ENCODE data around the gene SMARCAL1.

DNA sequence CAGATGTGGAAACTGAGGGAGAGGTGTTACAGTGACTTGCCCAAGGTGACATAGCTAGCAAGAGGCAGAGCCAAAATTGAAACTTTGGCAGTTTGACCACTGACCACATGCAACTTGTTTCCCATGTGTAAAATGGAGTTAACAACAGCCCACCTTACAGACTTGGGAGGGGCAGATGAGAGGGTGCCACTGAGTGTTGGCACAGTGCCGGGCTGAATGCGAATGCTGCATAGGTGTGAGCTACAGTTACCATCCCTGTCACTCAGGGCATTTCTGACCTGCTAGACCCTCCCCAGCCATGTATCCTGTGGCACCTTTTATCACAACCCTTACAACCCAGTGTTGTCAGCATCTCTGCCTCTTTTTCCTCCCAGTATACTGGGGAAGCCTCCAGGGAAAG, 10.8 kb downstream of the SMARCAL1 start:
- TF ChIP-seq POLR2A (IDR thresholded peaks at IDR 0.05; ENCODE audit: low read depth) (no peak), EP300 (IDR thresholded peaks at IDR 0.05) (no peak)
- TF ChIP-seq, protein P1, sequence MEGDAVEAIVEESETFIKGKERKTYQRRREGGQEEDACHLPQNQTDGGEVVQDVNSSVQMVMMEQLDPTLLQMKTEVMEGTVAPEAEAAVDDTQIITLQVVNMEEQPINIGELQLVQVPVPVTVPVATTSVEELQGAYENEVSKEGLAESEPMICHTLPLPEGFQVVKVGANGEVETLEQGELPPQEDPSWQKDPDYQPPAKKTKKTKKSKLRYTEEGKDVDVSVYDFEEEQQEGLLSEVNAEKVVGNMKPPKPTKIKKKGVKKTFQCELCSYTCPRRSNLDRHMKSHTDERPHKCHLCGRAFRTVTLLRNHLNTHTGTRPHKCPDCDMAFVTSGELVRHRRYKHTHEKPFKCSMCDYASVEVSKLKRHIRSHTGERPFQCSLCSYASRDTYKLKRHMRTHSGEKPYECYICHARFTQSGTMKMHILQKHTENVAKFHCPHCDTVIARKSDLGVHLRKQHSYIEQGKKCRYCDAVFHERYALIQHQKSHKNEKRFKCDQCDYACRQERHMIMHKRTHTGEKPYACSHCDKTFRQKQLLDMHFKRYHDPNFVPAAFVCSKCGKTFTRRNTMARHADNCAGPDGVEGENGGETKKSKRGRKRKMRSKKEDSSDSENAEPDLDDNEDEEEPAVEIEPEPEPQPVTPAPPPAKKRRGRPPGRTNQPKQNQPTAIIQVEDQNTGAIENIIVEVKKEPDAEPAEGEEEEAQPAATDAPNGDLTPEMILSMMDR (IDR thresholded peaks at IDR 0.05) = no peak

Data from esophagus muscularis mucosa (tissue), 4 donors.